ENCODE measurements around the gene MICALL1.

MICALL1 gene

GRCh38 chr22:37905534-37906363, at the start of gene MICALL1:
MICALL1 (plus strand) TSS chr22:37906297; CDS start chr22:37906423, 126 bp downstream.
- peak; percentile 78 for DNase-seq (ENCODE audit: low read depth)

DNA sequence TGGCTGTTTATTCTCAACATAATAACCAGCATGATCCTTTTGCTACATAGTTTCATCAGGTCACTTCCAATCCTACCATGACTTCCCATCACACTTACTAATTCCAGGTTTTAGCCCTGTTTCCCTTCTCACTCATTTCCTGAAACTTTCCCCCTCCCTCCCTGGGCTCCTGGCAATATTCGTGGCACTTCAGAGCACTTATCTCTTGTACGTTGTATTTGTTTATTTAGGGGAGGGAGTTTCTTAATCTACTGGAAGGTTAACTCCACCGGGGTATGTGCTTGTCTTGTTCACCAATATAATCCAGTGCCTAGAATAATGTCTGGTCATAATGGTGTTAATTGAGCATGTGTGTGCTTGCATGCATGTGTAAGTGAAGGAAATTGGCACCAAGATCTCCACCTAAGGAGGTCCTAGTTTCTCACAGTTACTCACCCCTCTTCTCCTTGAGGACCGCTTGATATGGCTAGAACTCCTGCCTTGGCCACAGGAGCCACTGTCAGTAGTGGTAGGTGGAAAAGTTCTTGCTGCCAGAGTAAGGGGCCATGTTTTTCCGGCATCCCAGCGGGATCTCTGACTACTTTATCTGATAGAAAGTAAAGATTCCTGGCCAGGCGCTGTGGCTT, 45.2 kb upstream of the MICALL1 start:
- no peak for DNase-seq (ENCODE audit: low read depth)

DNA sequence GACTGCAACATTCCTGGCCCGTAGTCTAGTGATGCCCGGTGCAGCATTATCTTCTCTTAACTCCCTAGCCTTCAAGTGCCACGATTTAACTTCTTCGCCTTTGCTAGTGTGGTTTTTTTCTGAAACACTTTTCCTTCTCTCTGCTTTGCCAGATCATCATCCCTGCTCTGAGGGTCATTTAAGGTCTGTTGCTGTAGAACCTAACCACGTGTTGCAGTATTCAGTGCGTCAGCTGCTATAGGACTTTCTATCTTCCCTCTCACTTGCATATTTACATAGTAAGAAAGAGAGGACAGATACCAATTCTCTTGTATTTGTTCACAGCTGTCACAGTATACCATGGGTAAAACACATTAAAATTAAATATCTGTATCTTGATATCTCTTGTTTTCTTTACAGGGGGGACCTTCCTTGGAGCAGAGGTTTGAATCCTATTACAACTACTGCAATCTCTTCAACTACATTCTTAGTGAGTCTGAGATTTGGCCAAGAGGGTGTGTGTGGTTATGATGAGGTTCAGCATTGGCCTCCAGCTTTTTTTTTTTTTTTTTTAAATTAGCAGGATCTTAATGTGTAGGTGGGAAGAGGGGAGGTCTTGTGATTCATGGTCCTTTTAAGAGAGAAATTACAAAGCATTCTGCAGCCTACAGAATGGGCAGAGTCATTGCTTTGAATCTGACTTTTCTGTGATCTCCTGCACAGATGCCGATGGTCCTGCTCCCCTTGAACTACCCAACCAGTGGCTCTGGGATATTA, 43.3 kb upstream of the MICALL1 start:
- no peak for DNase-seq (ENCODE audit: low read depth)

DNA sequence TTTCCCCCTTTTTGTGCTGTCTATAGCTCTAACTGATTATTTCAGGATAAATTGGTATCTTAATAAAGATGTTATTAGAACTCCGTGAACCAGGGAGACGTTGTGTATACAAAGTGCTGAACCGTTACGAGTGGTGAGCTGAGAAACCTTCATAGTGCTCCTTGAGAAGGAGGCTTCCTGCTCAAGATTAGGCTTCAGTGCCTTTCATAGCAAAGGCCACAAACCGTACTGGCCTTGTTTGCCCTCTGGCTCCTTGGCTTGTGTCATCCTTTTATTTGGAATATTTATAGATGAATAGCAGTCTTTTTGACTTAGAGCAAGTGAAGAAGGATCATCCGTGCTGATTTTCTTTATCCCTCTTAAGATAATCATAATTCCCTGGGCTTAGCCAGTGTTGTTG, 40.6 kb upstream of the MICALL1 start:
- no peak for DNase-seq (ENCODE audit: low read depth)

DNA sequence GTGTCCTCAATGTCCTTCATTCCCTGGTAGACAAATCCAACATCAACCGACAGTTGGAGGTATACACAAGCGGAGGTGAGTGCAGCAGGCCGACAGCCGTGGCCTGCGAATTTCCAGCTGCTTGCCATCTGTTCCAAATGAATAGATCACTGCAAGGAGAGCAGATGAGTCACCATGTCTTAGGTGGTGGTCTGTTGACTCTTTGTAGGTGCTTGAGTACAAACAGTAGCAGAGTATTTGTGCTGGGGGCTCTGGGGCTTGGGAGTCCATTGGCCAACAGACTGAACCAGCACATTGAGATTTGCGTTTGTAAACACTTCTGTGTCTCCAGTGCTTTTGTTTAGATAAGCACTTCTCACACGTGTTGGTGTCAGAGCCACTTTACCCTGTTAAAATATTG, 35.8 kb upstream of the MICALL1 start:
- no peak for DNase-seq (ENCODE audit: low read depth)

GRCh38 chr22:37880668-37881440, 25.2 kb upstream of the MICALL1 start:
- DNase-seq (ENCODE audit: low read depth), result peak; percentile 46

DNA sequence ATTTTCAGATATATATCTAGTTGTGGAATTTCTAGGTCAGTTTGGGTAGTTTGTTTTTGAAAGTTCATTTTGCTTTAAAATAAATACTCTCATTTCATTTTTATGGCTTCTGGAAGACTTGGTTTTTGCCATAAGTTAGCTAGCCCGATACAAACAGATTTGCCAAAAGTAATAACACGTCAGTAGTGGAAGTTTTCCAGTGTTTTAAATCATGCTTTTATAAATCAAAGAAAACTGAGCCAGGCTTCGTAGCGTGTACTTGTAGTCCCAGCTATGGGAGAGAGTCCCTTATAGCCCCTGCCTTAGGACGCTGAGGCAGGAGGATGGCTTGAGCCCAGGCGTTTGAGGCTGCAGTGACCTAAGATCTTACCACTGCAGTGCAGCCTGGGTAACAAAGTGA, 21.7 kb upstream of the MICALL1 start:
- DNase-seq (ENCODE audit: low read depth), result peak; percentile 72

DNA sequence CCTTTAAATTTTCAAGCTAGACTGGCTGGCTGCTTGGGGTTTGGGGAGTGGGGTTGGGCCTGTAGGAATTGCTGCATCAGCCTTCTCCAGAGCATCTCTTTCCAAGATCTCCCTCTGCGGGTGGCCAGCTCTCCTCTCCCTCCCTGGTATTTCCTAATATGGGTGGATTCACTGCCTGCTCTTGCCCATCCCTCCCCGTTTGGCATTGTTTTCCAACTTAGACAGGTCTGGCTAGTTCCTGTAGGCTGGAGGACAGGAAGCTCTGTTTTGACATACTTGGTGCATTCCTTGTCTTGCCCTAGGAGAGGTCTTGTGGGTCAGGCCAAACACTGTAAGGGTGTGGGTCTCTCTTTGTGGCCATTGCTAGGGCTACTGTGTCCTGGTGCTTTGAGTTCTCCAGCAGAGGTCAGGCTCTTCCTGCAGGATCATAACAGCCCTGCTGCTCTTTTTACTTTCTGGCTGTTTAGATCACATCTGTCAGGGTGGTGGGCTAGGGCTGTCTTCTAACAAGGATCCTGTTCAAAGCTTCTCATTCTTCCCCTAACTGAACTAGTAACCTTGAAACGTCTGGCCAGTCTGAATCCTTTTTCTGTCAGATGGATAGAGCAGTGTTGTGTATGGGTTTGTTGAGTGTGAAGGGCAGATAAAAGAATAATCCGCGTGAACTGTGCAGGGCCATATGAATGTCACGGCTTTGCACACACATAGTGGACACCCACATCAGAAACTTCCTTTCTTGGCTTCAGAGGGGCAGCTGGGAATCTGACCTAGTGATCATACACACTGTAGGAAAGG, 18.3 kb upstream of the MICALL1 start:
- peak; percentile 94 for DNase-seq (ENCODE audit: low read depth)

- DNase-seq (ENCODE audit: low read depth), result no peak
Observed at GRCh38 chr22:37891926-37892325, 14.2 kb upstream of the MICALL1 start.

DNA sequence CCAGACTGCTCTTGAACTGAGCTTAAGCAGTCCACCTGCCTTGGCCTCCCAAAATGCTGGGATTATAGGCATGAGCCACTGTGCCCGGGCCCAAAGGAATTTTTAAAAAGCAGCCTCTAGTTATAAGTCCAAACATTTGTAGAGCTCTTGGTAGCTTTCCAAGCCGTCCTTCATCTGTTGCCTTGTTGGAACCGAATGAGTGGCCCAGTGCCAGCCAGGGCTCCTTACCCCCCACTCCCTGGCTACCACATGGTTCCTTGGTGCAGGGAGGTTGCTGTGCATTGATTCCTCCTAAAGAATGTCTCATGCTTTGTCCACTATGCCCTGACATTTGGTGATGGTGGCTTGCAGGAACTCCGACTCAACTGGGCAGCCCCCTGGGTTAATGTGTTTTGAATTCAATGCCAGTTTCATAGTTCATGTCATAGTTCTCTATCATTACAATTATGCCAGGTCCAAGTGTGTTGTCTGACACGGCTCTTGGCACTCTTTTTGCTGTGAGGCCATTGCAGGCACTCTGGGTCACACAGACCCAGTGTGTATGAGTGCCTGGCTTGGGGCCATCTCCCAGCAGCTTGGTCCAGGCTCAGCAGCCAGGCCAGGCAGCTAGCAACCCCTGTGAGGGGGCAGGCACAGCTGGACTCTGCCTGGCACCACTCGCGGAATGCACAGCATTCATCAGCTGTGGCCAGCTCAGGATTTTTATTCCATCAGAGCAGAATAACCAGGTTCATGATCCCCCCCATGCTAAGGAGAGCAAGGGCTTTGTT, 13.3 kb upstream of the MICALL1 start:
- no peak for DNase-seq (ENCODE audit: low read depth)

- DNase-seq (ENCODE audit: low read depth), result no peak
Observed at GRCh38 chr22:37893583-37893983, 12.5 kb upstream of the MICALL1 start.

GRCh38 chr22:37894939-37895670, 11.0 kb upstream of the MICALL1 start:
- DNase-seq (ENCODE audit: low read depth), result no peak

- DNase-seq (ENCODE audit: low read depth), result no peak
Observed at GRCh38 chr22:37896181-37896592, 9.9 kb upstream of the MICALL1 start.

- no peak for DNase-seq (ENCODE audit: low read depth)
Observed at GRCh38 chr22:37896939-37897338, 9.2 kb upstream of the MICALL1 start.

- no peak for DNase-seq (ENCODE audit: low read depth)
Observed at GRCh38 chr22:37897807-37898206, 8.3 kb upstream of the MICALL1 start.

GRCh38 chr22:37898441-37899181, 7.5 kb upstream of the MICALL1 start:
- DNase-seq (ENCODE audit: low read depth), result peak; percentile 9

DNA sequence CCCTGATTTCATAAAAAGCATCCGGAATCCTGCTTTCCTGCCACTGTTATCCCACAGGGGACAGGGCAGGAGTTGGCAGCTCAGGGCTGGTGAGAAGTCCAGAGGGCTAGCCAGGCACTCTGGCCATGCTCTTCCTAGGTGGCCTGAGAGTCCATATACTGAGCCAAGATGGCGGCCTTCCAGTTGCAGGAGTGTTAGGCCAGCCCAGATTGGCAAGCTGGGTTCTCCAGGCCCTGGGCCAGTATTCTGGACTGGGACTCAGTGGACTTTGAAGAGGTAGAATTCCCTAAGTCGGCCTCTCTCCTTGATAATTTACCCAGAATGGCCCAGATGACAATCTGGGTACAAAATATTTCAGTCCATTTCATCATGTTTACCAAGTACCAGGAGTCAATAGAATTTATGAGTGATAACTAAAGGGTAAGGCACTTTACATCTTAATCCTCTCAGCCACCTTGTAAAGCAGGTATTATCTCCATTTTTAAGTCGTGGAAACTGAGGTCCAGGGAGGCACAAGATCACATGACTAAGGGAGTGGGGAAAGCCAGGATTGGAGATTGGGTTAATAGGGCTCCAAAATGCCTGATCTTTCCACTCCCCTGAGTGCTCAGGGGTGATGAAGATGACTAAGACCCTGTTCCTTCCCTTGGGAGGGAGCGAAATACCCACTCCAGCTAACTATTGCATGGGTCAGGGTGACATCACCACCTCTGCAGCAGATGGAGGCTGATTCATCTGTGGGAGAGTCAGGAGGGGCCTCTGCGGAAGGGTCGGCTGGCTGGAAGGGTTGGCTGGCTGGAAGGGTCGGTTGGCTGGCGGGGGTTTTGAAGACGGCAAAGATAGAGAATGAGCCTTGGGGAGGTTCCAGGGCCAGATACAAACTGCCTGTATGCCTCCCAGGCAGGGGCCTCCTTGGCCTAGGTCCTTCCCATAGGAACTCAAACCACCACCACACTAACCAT, 1.2 kb upstream of the MICALL1 start:
- peak; percentile 96 for DNase-seq (ENCODE audit: low read depth)

Data from fibroblast of gingiva (primary cell).